GM12878 (cell line): ENCODE results near the gene RTP5. TPM values are rescaled to one million over a fixed set of nuclear protein-coding genes. Genes with fewer than 3 reads are reported as not detected.

Source experiments
- ATAC-seq: fragments of 200-7000 bp; cut with Tn5 transposase; 3 replicates; pipeline ENCODE4 v1.9.1; 2020; ENCODE audit warnings: mild to moderate bottlenecking, moderate library complexity
- BruUV-seq: library from RNA; stranded (reverse); fragments of 400-500 nt; replicated peaks from 2 replicates; lab custom pipeline; 2021; lab: Mats Ljungman, UMichigan
- CTCF ChIA-PET: fragments of 300-600 bp; sonication (Branson Sonifier 250); formaldehyde crosslinking; extraction: SDS; loops from one replicate; lab custom pipeline; 2021; ENCODE audit warnings: inconsistent platforms; lab: Yijun Ruan, JAX
- POLR2A ChIA-PET: fragments of 350-600 bp; formaldehyde crosslinking; extraction: SDS; loops from one replicate; lab custom pipeline; 2021; ENCODE audit warnings: inconsistent platforms; lab: Charles Lee
- RAD21 ChIA-PET: fragments of 300-600 bp; sonication (Branson Sonifier 250); formaldehyde crosslinking; loops from one replicate; lab custom pipeline; 2023; ENCODE audit warnings: antibody characterized with exemption; ENCODE audit not compliant: unreplicated experiment; lab: Charles Lee
- SMC1A ChIA-PET: fragments of 300-600 bp; sonication (Branson Sonifier 250); formaldehyde crosslinking; loops from one replicate; lab custom pipeline; 2023; ENCODE audit not compliant: unreplicated experiment, uncharacterized antibody; lab: Charles Lee
- DNase-seq: peaks from one replicate; pipeline ENCODE4 v3.0.0-alpha.2; 2011; ENCODE audit warnings: low read depth, low spot score
- FAIRE-seq: peaks from 3 replicates; lab custom pipeline; 2011; peaks lifted over from hg19 to GRCh38; lab: Jason Lieb, UNC
- H2AFZ ChIP-seq: 2 replicates; pipeline ENCODE4 v1.6.0; 2011; ENCODE audit warnings: low read depth, low read length, control low read depth; ENCODE audit not compliant: control insufficient read depth
- H3K27ac ChIP-seq: 2 replicates; pipeline ENCODE4 v1.5.1; 2011; ENCODE audit warnings: control low read depth; ENCODE audit not compliant: control insufficient read depth, insufficient read depth
- H3K27me3 ChIP-seq, 2 experiments: replicated peaks in 1 of 2; 2 replicates each; pipeline versions ENCODE4 v1.6.0 to v1.6.1; 2011; ENCODE audit warnings: low read length in 1 of 2; ENCODE audit not compliant: control insufficient read depth in 2 of 2, insufficient read depth in 2 of 2
- H3K36me3 ChIP-seq, 2 experiments: 2 replicates each; pipeline ENCODE4 v1.5.1; 2011; ENCODE audit warnings: low read length in 1 of 2; ENCODE audit not compliant: control insufficient read depth in 2 of 2, insufficient read depth in 2 of 2
- H3K4me1 ChIP-seq: 2 replicates; pipeline ENCODE4 v1.6.1; 2011; ENCODE audit warnings: mild to moderate bottlenecking, low read length, moderate library complexity, mixed read lengths; ENCODE audit not compliant: control insufficient read depth, insufficient read depth
- H3K4me2 ChIP-seq: 2 replicates; pipeline ENCODE4 v1.6.0; 2011; ENCODE audit warnings: control low read depth; ENCODE audit not compliant: control insufficient read depth, insufficient read depth
- H3K4me3 ChIP-seq: fragments of 200-600 bp; sonication (generic); 2 replicates; pipeline ENCODE4 v1.5.1; 2016
- H3K79me2 ChIP-seq: 2 replicates; pipeline ENCODE4 v1.6.0; 2011; ENCODE audit warnings: low read length; ENCODE audit not compliant: control insufficient read depth, insufficient read depth
- H3K9ac ChIP-seq: 2 replicates; pipeline ENCODE4 v1.8.0; 2011; ENCODE audit warnings: low read length, control low read depth, mixed read lengths; ENCODE audit not compliant: control insufficient read depth, insufficient read depth
- H3K9me3 ChIP-seq: replicated peaks from 3 replicates; pipeline ENCODE4 v1.5.1; 2011; ENCODE audit warnings: mild to moderate bottlenecking, low read length; ENCODE audit not compliant: control insufficient read depth, insufficient read depth
- H4K20me1 ChIP-seq: 2 replicates; pipeline ENCODE4 v1.6.0; 2011; ENCODE audit not compliant: control insufficient read depth, insufficient read depth
- CHD2 ChIP-seq: IDR thresholded peaks from 2 replicates; pipeline ENCODE4 v1.6.1; 2011; ENCODE audit warnings: low read depth, low read length, improper control_type of control experiment, borderline replicate concordance
- IKZF2 ChIP-seq, 2 experiments: fragments of 450-650 bp; IDR thresholded peaks; 2 replicates each; pipeline ENCODE4 v1.6.1; 2017; ENCODE audit warnings: mild to moderate bottlenecking in 2 of 2, moderate library complexity in 2 of 2
- POLR2AphosphoS2 ChIP-seq: IDR thresholded peaks from 2 replicates; pipeline ENCODE4 v1.6.1; 2011; ENCODE audit warnings: low read depth, mild to moderate bottlenecking, low read length, improper control_type of control experiment, moderate library complexity
- RAD51 ChIP-seq: fragments of 450-650 bp; IDR thresholded peaks from 2 replicates; pipeline ENCODE4 v1.6.1; 2016; ENCODE audit warnings: moderate library complexity, mild to moderate bottlenecking, inconsistent platforms
- RUNX3 ChIP-seq: IDR thresholded peaks from 2 replicates; pipeline ENCODE4 v1.6.1; 2012; ENCODE audit warnings: low read length, inconsistent platforms
- SP1 ChIP-seq: IDR thresholded peaks from one replicate; pipeline ENCODE4 v1.6.1; 2011; ENCODE audit warnings: low read depth, low read length
- WGBS: methylation state at CpG from one replicate; pipeline ENCODE4 v1.1.6; 2016; ENCODE audit warnings: low lambda C conversion rate; ENCODE audit not compliant: insufficient replicate concordance, insufficient coverage; ENCODE audit errors: missing lambda C conversion rate; 5-methylcytosine and 5-hydroxymethylcytosine counted together
- in situ Hi-C: fragments of 300-500 bp; cut with MboI; formaldehyde crosslinking; loops from 9 replicates; pipeline ENCODE4 v1.14.3; 2018; ENCODE audit warnings: mixed read lengths
- intact Hi-C: fragments of 100-400 bp; cut with micrococcal nuclease; formaldehyde crosslinking; loops from one replicate; pipeline ENCODE4 v1.14.2; 2022; ENCODE audit not compliant: unreplicated experiment
- polyA plus RNA-seq, 11 experiments: library from polyadenylated mRNA; depleted of rRNA in 4 of 11; unstranded in 6 of 11; stranded (reverse) in 5 of 11; fragments of >200 nt; fragmentation: Nextera tagmentation in 4 of 11; fragmentation: Illumina TruSeq in 1 of 11; extraction: Ambion mirVana in 4 of 11; extraction: Trizol in 1 of 11; gene quantifications; 1 replicate in 1 of 11; 2 replicates in 10 of 11; pipeline versions ENCODE4 v1.2.1 to v1.2.3, GENCODE V29; 2011 to 2016; ENCODE audit warnings: inconsistent platforms in 2 of 11, missing spikeins in 2 of 11, low read depth in 1 of 11
- total RNA-seq, 4 experiments: library from RNA; depleted of rRNA in 3 of 4; stranded (reverse); fragments of >200 nt in 3 of 4; fragmentation: Illumina TruSeq in 1 of 4; extraction: Trizol in 1 of 4; gene quantifications; 2 replicates each; pipeline versions ENCODE4 v1.2.1 to v1.2.3, GENCODE V29; 2013 to 2021
- TF ChIP-seq, protein P1 (sequence below): fragments of 450-650 bp; IDR thresholded peaks from 2 replicates; pipeline ENCODE4 v1.6.1; 2017; ENCODE audit warnings: mild to moderate bottlenecking
- TF ChIP-seq, protein P2 (sequence below): fragments of 450-650 bp; conservative IDR thresholded peaks from 2 replicates; pipeline ENCODE4 v1.6.1; 2017; ENCODE audit warnings: mild to moderate bottlenecking, moderate library complexity

The RTP5 gene
- total and polyA plus RNA-seq, 10 of the 15 experiments (the other 5 are each of a cell fraction or from before 2014, with no cell fraction given), result 0.05 TPM; not detected in 9

DNA sequence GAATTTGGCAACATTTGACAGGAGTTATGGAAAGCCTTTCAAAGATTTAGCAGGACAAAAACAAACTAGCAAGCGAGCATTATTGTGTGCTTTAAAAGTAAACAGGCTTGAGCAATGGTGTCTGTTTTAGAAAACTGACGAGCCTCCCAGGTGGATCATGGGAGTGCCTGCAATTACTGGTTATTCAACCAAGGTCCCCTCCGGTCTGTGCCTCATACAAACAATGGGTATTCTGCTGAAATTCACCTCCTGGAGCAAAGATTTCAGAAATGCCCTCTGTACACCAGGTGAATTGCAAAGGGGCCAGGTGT, 22.4 kb downstream of the RTP5 start (continued):
- TF ChIP-seq CHD2 (no peak), SP1 (no peak), RUNX3 (no peak)

GRCh38 chr2:241892299-241893137, 23.0 kb downstream of the RTP5 start:
- Histone ChIP-seq H3K4me2 (no peak overlapping the region), H3K9me3 (no peaks in the 10 kb centered on the region; the same call in 2 of the 3 replicates), H3K9ac (no peak overlapping the region), H3K79me2 (no peaks in the 10 kb centered on the region), H3K27me3 (no peaks in the 10 kb centered on the region), H4K20me1 (no peaks in the 10 kb centered on the region), H3K4me1 (no peaks in the 10 kb centered on the region), H3K36me3 (no peaks in the 10 kb centered on the region), H2AFZ (no peak overlapping the region), H3K4me3 (no peak overlapping the region), H3K27ac (no peak overlapping the region)
- intact Hi-C loops (no loop called here), in situ Hi-C loops (no loop called here)
- DNase-seq, result no peak
- no peak for FAIRE-seq
- ChIA-PET RAD21 (no interaction called here), POLR2A (no interaction called here), SMC1A (no interaction called here), CTCF (no interaction called here)
- TF ChIP-seq RAD51 (no peak), IKZF2 (IDR thresholded peaks at IDR 0.05) (no peak), POLR2AphosphoS2 (no peak)
- TF ChIP-seq, protein P1, sequence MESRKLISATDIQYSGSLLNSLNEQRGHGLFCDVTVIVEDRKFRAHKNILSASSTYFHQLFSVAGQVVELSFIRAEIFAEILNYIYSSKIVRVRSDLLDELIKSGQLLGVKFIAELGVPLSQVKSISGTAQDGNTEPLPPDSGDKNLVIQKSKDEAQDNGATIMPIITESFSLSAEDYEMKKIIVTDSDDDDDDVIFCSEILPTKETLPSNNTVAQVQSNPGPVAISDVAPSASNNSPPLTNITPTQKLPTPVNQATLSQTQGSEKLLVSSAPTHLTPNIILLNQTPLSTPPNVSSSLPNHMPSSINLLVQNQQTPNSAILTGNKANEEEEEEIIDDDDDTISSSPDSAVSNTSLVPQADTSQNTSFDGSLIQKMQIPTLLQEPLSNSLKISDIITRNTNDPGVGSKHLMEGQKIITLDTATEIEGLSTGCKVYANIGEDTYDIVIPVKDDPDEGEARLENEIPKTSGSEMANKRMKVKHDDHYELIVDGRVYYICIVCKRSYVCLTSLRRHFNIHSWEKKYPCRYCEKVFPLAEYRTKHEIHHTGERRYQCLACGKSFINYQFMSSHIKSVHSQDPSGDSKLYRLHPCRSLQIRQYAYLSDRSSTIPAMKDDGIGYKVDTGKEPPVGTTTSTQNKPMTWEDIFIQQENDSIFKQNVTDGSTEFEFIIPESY, result no peak
- TF ChIP-seq, protein P2, sequence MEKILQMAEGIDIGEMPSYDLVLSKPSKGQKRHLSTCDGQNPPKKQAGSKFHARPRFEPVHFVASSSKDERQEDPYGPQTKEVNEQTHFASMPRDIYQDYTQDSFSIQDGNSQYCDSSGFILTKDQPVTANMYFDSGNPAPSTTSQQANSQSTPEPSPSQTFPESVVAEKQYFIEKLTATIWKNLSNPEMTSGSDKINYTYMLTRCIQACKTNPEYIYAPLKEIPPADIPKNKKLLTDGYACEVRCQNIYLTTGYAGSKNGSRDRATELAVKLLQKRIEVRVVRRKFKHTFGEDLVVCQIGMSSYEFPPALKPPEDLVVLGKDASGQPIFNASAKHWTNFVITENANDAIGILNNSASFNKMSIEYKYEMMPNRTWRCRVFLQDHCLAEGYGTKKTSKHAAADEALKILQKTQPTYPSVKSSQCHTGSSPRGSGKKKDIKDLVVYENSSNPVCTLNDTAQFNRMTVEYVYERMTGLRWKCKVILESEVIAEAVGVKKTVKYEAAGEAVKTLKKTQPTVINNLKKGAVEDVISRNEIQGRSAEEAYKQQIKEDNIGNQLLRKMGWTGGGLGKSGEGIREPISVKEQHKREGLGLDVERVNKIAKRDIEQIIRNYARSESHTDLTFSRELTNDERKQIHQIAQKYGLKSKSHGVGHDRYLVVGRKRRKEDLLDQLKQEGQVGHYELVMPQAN, result no peak
- no peak for ATAC-seq
- 92% methylated on average over 21 of the region's 22 CpGs for WGBS
- BruUV-seq, result no TSS peak
